GM23338 (cell line): Measurements from ENCODE around the gene TTC16. TPM values are rescaled to one million over a fixed set of nuclear protein-coding genes. Genes with fewer than 3 reads are reported as not detected.
"Not testable (repeated sequence)": the region's sequence is repeated elsewhere in the genome, so short reads cannot be mapped to it uniquely, and the experiment has no call there.

Source experiments
- ATAC-seq: fragments of 200-7000 bp; cut with Tn5 transposase; 3 replicates; pipeline ENCODE4 v1.9.1; 2020
- DNase-seq: peaks from one replicate; pipeline ENCODE4 v3.0.0-alpha.2; 2015; ENCODE audit warnings: low spot score
- H2AFZ ChIP-seq: fragments of 200-600 bp; sonication (generic); 2 replicates; pipeline ENCODE4 v1.8.0; 2016; ENCODE audit warnings: antibody characterized with exemption, mild to moderate bottlenecking, moderate library complexity
- H3F3A ChIP-seq: fragments of 200-600 bp; sonication (generic); replicated peaks from 2 replicates; pipeline ENCODE4 v1.8.0; 2017; ENCODE audit warnings: antibody characterized with exemption, mixed run types, low read depth
- H3K27ac ChIP-seq: fragments of 200-600 bp; sonication (generic); 2 replicates; pipeline ENCODE4 v1.6.1; 2016; ENCODE audit warnings: low read depth
- H3K27me3 ChIP-seq: fragments of 200-600 bp; sonication (generic); 2 replicates; pipeline ENCODE4 v1.8.0; 2016; ENCODE audit warnings: mild to moderate bottlenecking, mixed run types, moderate library complexity; ENCODE audit not compliant: insufficient read depth
- H3K36me3 ChIP-seq: fragments of 200-600 bp; sonication (generic); 2 replicates; pipeline ENCODE4 v1.8.0; 2016; ENCODE audit warnings: mild to moderate bottlenecking; ENCODE audit not compliant: insufficient read depth
- H3K4me1 ChIP-seq: fragments of 200-600 bp; sonication (generic); 2 replicates; pipeline ENCODE4 v1.8.0; 2016; ENCODE audit warnings: mild to moderate bottlenecking, moderate library complexity; ENCODE audit not compliant: insufficient read depth
- H3K4me2 ChIP-seq: fragments of 200-600 bp; sonication (generic); 2 replicates; pipeline ENCODE4 v1.7.1; 2017; ENCODE audit warnings: mixed run types
- H3K4me3 ChIP-seq: fragments of 200-600 bp; sonication (generic); 2 replicates; pipeline ENCODE4 v1.6.1; 2016; ENCODE audit warnings: mixed run types
- H3K79me2 ChIP-seq: fragments of 200-600 bp; sonication (generic); replicated peaks from 2 replicates; pipeline ENCODE4 v1.8.0; 2017; ENCODE audit warnings: mild to moderate bottlenecking; ENCODE audit not compliant: insufficient read depth
- H3K9me2 ChIP-seq: fragments of 200-600 bp; sonication (generic); 2 replicates; pipeline ENCODE4 v1.8.0; 2017; ENCODE audit not compliant: insufficient read depth
- H4K20me1 ChIP-seq: fragments of 200-600 bp; sonication (generic); replicated peaks from 2 replicates; pipeline ENCODE4 v1.8.0; 2017; ENCODE audit warnings: mild to moderate bottlenecking; ENCODE audit not compliant: insufficient read depth
- H3K27ac Mint-ChIP-seq: 2 replicates; pipeline ENCODE4 v1.8.0; 2020; ENCODE audit warnings: inconsistent platforms, mild to moderate bottlenecking, moderate library complexity, mixed read lengths
- H3K27me3 Mint-ChIP-seq: 3 replicates; pipeline ENCODE4 v1.8.0; 2022; ENCODE audit warnings: low read depth, mild to moderate bottlenecking, moderate library complexity, mixed read lengths, inconsistent platforms; ENCODE audit not compliant: insufficient read depth, poor library complexity
- H3K36me3 Mint-ChIP-seq: 3 replicates; pipeline ENCODE4 v1.8.0; 2021; ENCODE audit warnings: low read depth, mild to moderate bottlenecking, inconsistent platforms, moderate library complexity, mixed read lengths
- H3K4me1 Mint-ChIP-seq: 3 replicates; pipeline ENCODE4 v1.8.0; 2020; ENCODE audit warnings: mild to moderate bottlenecking, inconsistent platforms, mixed read lengths
- H3K4me3 Mint-ChIP-seq: 3 replicates; pipeline ENCODE4 v1.8.0; 2021; ENCODE audit warnings: moderate library complexity, mild to moderate bottlenecking, inconsistent platforms, mixed read lengths
- H3K9me3 Mint-ChIP-seq: 3 replicates; pipeline ENCODE4 v1.8.0; 2020; ENCODE audit warnings: moderate library complexity, mild to moderate bottlenecking, inconsistent platforms, mixed read lengths
- CTCF ChIP-seq, 2 experiments: fragments of 200-600 bp in 1 of 2; sonication (generic) in 1 of 2; conservative IDR thresholded peaks; 2 replicates each; pipeline versions ENCODE4 v1.5.1 to v1.6.1; 2016 to 2017; ENCODE audit warnings: antibody characterized with exemption in 2 of 2, low read depth in 2 of 2, mild to moderate bottlenecking in 2 of 2, moderate library complexity in 1 of 2
- REST ChIP-seq: IDR thresholded peaks from one replicate; pipeline ENCODE4 v1.6.1; 2018; ENCODE audit warnings: antibody characterized with exemption; ENCODE audit not compliant: unreplicated experiment
- polyA plus RNA-seq: library from polyadenylated mRNA; unstranded; fragments of >200 nt; fragmentation: Nextera tagmentation; extraction: Ambion mirVana; gene quantifications from 2 replicates; pipeline ENCODE4 v1.2.1, GENCODE V29; 2016
- total RNA-seq: library from RNA; depleted of rRNA; stranded (reverse); fragments of >200 nt; shearing (Covaris generic); gene quantifications from 2 replicates; pipeline ENCODE4 v1.2.3, GENCODE V29; 2014; rRNA removed

Gene TTC16
- total and polyA plus RNA-seq, 2 experiments from 2014 or later = not detected

GRCh38 chr9:127780126-127780885, 64.4 kb downstream of the TTC16 start:
- H3K27ac Mint-ChIP-seq = no peak overlapping the region
- DNase-seq (no peak), ATAC-seq (peak; percentile 10)
- no peak overlapping the region for H3K4me3 Mint-ChIP-seq
- no peaks in the 10 kb centered on the region for H3K79me2 ChIP-seq
- H3K27me3 Mint-ChIP-seq = peaks cover 12% of the 10 kb centered on the region
- TF ChIP-seq REST (no peak), CTCF (conservative IDR thresholded peaks at IDR 0.05; ENCODE audit: low read depth in 2 of 2) (peak in 1 of 2 experiments; percentile 12; a peak in 1 of 4 replicates)
- no peaks in the 10 kb centered on the region for H3K36me3 ChIP-seq
- 0 out of 2 replicates have a peak overlapping the region, but pooled peaks have one; percentile 56 for H2AFZ ChIP-seq
- H3K4me1 Mint-ChIP-seq = peaks cover 29% of the 10 kb centered on the region
- H4K20me1 ChIP-seq = no peaks in the 10 kb centered on the region
- no peak overlapping the region for H3K4me3 ChIP-seq
- no peak overlapping the region for H3K27ac ChIP-seq
- H3K9me3 Mint-ChIP-seq = peaks cover 2% of the 10 kb centered on the region; the same call in 1 of the 3 replicates
- peaks cover 5% of the 10 kb centered on the region; the same call in 1 of the 2 replicates for H3K4me1 ChIP-seq
- 0 out of 2 replicates have a peak, but pooled peaks cover 16% of the 10 kb centered on the region for H3F3A ChIP-seq
- H3K36me3 Mint-ChIP-seq = no peaks in the 10 kb centered on the region; the same call in 2 of the 3 replicates
- H3K4me2 ChIP-seq = no peak overlapping the region
- no peaks in the 10 kb centered on the region for H3K9me2 ChIP-seq
- H3K27me3 ChIP-seq = no peaks in the 10 kb centered on the region

- H3K79me2 ChIP-seq, DNase-seq, H2AFZ ChIP-seq, H3K9me2 ChIP-seq, H3K4me1 ChIP-seq, H3K36me3 Mint-ChIP-seq, H3K9me3 Mint-ChIP-seq, H3K4me3 Mint-ChIP-seq, H4K20me1 ChIP-seq, H3K4me2 ChIP-seq, H3K4me3 ChIP-seq, H3K27ac Mint-ChIP-seq, H3K27me3 ChIP-seq, H3K27ac ChIP-seq, H3K36me3 ChIP-seq, ATAC-seq: not testable (repeated sequence)
- peaks cover 29% of the 10 kb centered on the region for H3K4me1 Mint-ChIP-seq
- H3F3A ChIP-seq = 0 out of 2 replicates have a peak, but pooled peaks cover 16% of the 10 kb centered on the region
- H3K27me3 Mint-ChIP-seq = peaks cover 12% of the 10 kb centered on the region
These were observed 65.0 kb downstream of the TTC16 start for GRCh38 chr9:127780909-127781308.

Other genes with a start within 250 kb of the TTC16 start
- gene STXBP1, start 103.8 kb upstream of the TTC16 start, total RNA-seq = 48.6 and 76.4 TPM in 2 replicates
- 45.8 and 50.4 TPM in 2 replicates for gene STXBP1, start 103.8 kb upstream of the TTC16 start, polyA plus RNA-seq
- 0.17 TPM in 1 of 2 replicates, not detected in the other for gene CFAP157, start 9.1 kb upstream of the TTC16 start, total RNA-seq
- gene CFAP157, start 9.1 kb upstream of the TTC16 start, polyA plus RNA-seq = 0.55 and 0.78 TPM in 2 replicates
- gene PTRH1, start 416 bp upstream of the TTC16 start, total RNA-seq = 9.5 and 15.1 TPM in 2 replicates
- gene PTRH1, start 416 bp upstream of the TTC16 start, polyA plus RNA-seq = 18.6 and 18.9 TPM in 2 replicates
- 21.1 and 23.5 TPM in 2 replicates for gene TOR2A, start 19.2 kb downstream of the TTC16 start, total RNA-seq
- gene TOR2A, start 19.2 kb downstream of the TTC16 start, polyA plus RNA-seq = 14.4 TPM in 2 replicates
- 4.5 and 7.3 TPM in 2 replicates for gene SH2D3C, start 62.6 kb downstream of the TTC16 start, total RNA-seq
- gene SH2D3C, start 62.6 kb downstream of the TTC16 start, polyA plus RNA-seq = 4.2 and 4.4 TPM in 2 replicates
- gene CDK9, start 70.0 kb downstream of the TTC16 start, total RNA-seq = 63.9 and 84.3 TPM in 2 replicates
- 49.7 and 58.5 TPM in 2 replicates for gene CDK9, start 70.0 kb downstream of the TTC16 start, polyA plus RNA-seq
- 87.2 and 92.4 TPM in 2 replicates for gene FPGS, start 86.8 kb downstream of the TTC16 start, total RNA-seq
- 40.7 and 43.5 TPM in 2 replicates for gene FPGS, start 86.8 kb downstream of the TTC16 start, polyA plus RNA-seq
- gene ENG, start 138.6 kb downstream of the TTC16 start, total RNA-seq = 1.4 and 3.0 TPM in 2 replicates
- gene ENG, start 138.6 kb downstream of the TTC16 start, polyA plus RNA-seq = 2.6 TPM in 2 replicates
- gene AK1, start 161.6 kb downstream of the TTC16 start, total RNA-seq = 6.7 and 16.2 TPM in 2 replicates
- gene AK1, start 161.6 kb downstream of the TTC16 start, polyA plus RNA-seq = 35.5 and 36.3 TPM in 2 replicates
- 39.2 and 46.3 TPM in 2 replicates for gene ST6GALNAC6, start 183.5 kb downstream of the TTC16 start, total RNA-seq
- 20.7 and 21.5 TPM in 2 replicates for gene ST6GALNAC6, start 183.5 kb downstream of the TTC16 start, polyA plus RNA-seq
- 35.3 and 39.1 TPM in 2 replicates for gene ST6GALNAC4, start 201.0 kb downstream of the TTC16 start, total RNA-seq
- 7.9 and 8.1 TPM in 2 replicates for gene ST6GALNAC4, start 201.0 kb downstream of the TTC16 start, polyA plus RNA-seq
- 7.5 and 13.4 TPM in 2 replicates for gene PIP5KL1, start 214.7 kb downstream of the TTC16 start, total RNA-seq
- gene PIP5KL1, start 214.7 kb downstream of the TTC16 start, polyA plus RNA-seq = 19.5 and 25.1 TPM in 2 replicates
- 29.0 and 36.6 TPM in 2 replicates for gene DPM2, start 221.8 kb downstream of the TTC16 start, total RNA-seq
- 92.2 and 92.4 TPM in 2 replicates for gene DPM2, start 221.8 kb downstream of the TTC16 start, polyA plus RNA-seq